HepG2 (cell line): ENCODE data around the gene AHSG. TPM values are rescaled to one million over a fixed set of nuclear protein-coding genes. Genes with fewer than 3 reads are reported as not detected.

Experiments used
- ARNTL ChIP-seq: sonication (generic); formaldehyde crosslinking; IDR thresholded peaks from 2 replicates; pipeline ENCODE4 v1.4.0; 2020; ENCODE audit warnings: mild to moderate bottlenecking, missing genetic modification reagents
- BORCS8-MEF2B ChIP-seq: sonication (generic); formaldehyde crosslinking; IDR thresholded peaks from 2 replicates; pipeline ENCODE4 v1.8.0; 2022; ENCODE audit warnings: mild to moderate bottlenecking, missing genetic modification reagents
- GATAD1 ChIP-seq: IDR thresholded peaks from 2 replicates; pipeline ENCODE4 v1.6.1; 2016; ENCODE audit warnings: missing genetic modification reagents, missing compliant biosample characterization
- HDAC2 ChIP-seq: sonication (generic); formaldehyde crosslinking; IDR thresholded peaks from 2 replicates; pipeline ENCODE4 v1.4.0; 2020; ENCODE audit warnings: missing genetic modification reagents
- HNF1B ChIP-seq: sonication (generic); formaldehyde crosslinking; IDR thresholded peaks from 2 replicates; pipeline ENCODE4 v1.5.1; 2020; ENCODE audit warnings: mild to moderate bottlenecking, moderate library complexity, missing genetic modification reagents
- STAG1 ChIP-seq: sonication (generic); formaldehyde crosslinking; IDR thresholded peaks from 2 replicates; pipeline ENCODE4 v1.4.0; 2020; ENCODE audit warnings: missing genetic modification reagents
- TERF1 ChIP-seq: sonication (generic); formaldehyde crosslinking; IDR thresholded peaks from 2 replicates; pipeline ENCODE4 v1.8.0; 2022; ENCODE audit warnings: mild to moderate bottlenecking, missing genetic modification reagents, moderate library complexity
- THYN1 ChIP-seq: sonication (generic); formaldehyde crosslinking; IDR thresholded peaks from 2 replicates; pipeline ENCODE4 v1.8.1; 2023; ENCODE audit warnings: low read depth, mild to moderate bottlenecking, moderate library complexity, missing genetic modification reagents, borderline replicate concordance
- WIZ ChIP-seq: sonication (generic); formaldehyde crosslinking; IDR thresholded peaks from 2 replicates; pipeline ENCODE4 v1.5.1; 2020; ENCODE audit warnings: mild to moderate bottlenecking, missing genetic modification reagents
- ZNF232 ChIP-seq: sonication (generic); formaldehyde crosslinking; IDR thresholded peaks from 2 replicates; pipeline ENCODE4 v1.4.0; 2020; ENCODE audit warnings: missing genetic modification reagents, borderline replicate concordance
- ZNF343 ChIP-seq: sonication (generic); formaldehyde crosslinking; IDR thresholded peaks from 2 replicates; pipeline ENCODE4 v1.4.0; 2020; ENCODE audit warnings: mild to moderate bottlenecking, missing genetic modification reagents
- ZNF362 ChIP-seq: sonication (generic); formaldehyde crosslinking; IDR thresholded peaks from 2 replicates; pipeline ENCODE4 v1.4.0; 2020; ENCODE audit warnings: missing genetic modification reagents, mild to moderate bottlenecking, borderline replicate concordance
- ZNF614 ChIP-seq: IDR thresholded peaks from 2 replicates; pipeline ENCODE4 v1.6.1; 2018; ENCODE audit warnings: missing biosample characterization, missing genetic modification reagents, inconsistent platforms, borderline replicate concordance
- ZSCAN9 ChIP-seq: IDR thresholded peaks from 2 replicates; pipeline ENCODE4 v1.6.1; 2016; ENCODE audit warnings: borderline replicate concordance
- polyA plus RNA-seq, 8 experiments: library from polyadenylated mRNA; depleted of rRNA in 3 of 8; stranded (reverse) in 7 of 8; unstranded in 1 of 8; fragments of >200 nt; fragmentation: Illumina TruSeq in 4 of 8; extraction: Trizol in 4 of 8; gene quantifications; 2 replicates each; pipeline versions ENCODE4 v1.2.1 to v1.2.3, GENCODE V29; 2011 to 2016; ENCODE audit warnings: low read depth in 4 of 8, missing spikeins in 1 of 8, mixed read lengths in 1 of 8; ENCODE audit not compliant: insufficient read depth in 1 of 8
- total RNA-seq, 5 experiments: library from RNA; depleted of rRNA; stranded (reverse); fragments of >200 nt; fragmentation: Illumina TruSeq; extraction: Trizol; gene quantifications; 2 replicates each; pipeline ENCODE4 v1.2.3, GENCODE V29; 2016; ENCODE audit warnings: low read depth in 1 of 5
- TF ChIP-seq, protein P1 (sequence below): sonication (generic); formaldehyde crosslinking; IDR thresholded peaks from 2 replicates; pipeline ENCODE4 v1.8.1; 2022; ENCODE audit warnings: mild to moderate bottlenecking, missing genetic modification reagents

Gene AHSG
- total and polyA plus RNA-seq, 2 of the 13 experiments (the other 11 are each of a cell fraction or from before 2014, with no cell fraction given), result 2,043 to 19,152 TPM

DNA sequence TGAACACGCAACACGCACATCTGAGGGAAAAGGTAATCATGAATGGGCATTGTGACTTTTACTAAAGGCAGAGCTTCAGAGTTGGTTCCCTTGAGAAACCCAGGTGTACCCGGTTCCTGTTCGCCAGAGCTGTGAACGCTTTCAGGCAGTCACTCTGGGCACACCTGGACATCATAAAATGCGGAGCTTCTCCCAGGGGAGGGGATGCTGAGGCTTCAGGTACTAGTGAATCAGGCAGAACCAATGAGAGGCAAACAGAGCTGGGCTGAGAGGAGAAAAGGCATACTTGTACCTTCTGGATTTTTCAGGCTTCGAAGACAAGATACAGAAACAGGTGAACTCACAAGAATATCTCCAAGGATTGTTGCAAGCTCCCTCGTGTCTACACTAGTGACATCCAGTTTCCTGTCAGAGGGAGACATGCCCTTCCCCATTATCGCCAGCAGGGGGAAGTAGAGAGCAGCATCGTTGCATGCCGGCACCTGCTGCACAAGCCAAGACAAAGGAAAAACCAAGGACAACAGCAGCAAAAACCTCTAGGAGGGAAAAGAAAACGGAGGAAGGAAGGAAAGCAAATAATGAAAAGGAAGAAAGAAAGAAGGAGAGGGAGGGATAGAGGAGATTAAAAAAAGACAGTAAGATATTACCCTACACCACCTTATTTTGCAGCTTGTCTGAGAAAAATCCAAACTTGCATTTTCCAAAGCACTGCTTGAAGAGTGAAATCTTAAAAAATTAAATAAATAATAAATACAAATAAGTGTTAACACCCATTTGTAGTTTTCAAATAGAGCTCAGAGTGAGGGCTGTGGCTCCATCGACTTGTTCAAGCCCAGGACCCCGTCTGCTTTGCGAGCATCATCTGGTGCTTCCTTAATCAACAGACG lies 2.0 kb downstream of the AHSG start (continued):
- peak; percentile 59; the same call in 1 of the 2 replicates for TF ChIP-seq BORCS8-MEF2B (CRISPR knock-in tag)
- TF ChIP-seq WIZ (CRISPR knock-in tag), result no peak; the same call in 1 of the 2 replicates
- peak; percentile 45; the same call in 1 of the 2 replicates for TF ChIP-seq ZNF362 (CRISPR knock-in tag)
- no peak for TF ChIP-seq TERF1 (CRISPR knock-in tag)
- TF ChIP-seq GATAD1, result 0 out of 2 replicates have a peak, but pooled peaks have one; percentile 39
- TF ChIP-seq STAG1 (CRISPR knock-in tag), result peak; percentile 65
- peak; percentile 14; the same call in 1 of the 2 replicates for TF ChIP-seq HDAC2 (CRISPR knock-in tag)
- no peak for TF ChIP-seq ZNF614
- TF ChIP-seq ZNF343 (CRISPR knock-in tag), result 0 out of 2 replicates have a peak, but pooled peaks have one; percentile 49
- 0 out of 2 replicates have a peak, but pooled peaks have one; percentile 32 for TF ChIP-seq ARNTL (CRISPR knock-in tag)
- TF ChIP-seq ZSCAN9 (CRISPR knock-in tag), result no peak; the same call in 1 of the 2 replicates
- TF ChIP-seq, protein P1, sequence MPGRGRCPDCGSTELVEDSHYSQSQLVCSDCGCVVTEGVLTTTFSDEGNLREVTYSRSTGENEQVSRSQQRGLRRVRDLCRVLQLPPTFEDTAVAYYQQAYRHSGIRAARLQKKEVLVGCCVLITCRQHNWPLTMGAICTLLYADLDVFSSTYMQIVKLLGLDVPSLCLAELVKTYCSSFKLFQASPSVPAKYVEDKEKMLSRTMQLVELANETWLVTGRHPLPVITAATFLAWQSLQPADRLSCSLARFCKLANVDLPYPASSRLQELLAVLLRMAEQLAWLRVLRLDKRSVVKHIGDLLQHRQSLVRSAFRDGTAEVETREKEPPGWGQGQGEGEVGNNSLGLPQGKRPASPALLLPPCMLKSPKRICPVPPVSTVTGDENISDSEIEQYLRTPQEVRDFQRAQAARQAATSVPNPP (CRISPR knock-in tag), result peak; percentile 82
- TF ChIP-seq ZNF232 (CRISPR knock-in tag), result no peak; the same call in 1 of the 2 replicates
- peak; percentile 77; the same call in 1 of the 2 replicates for TF ChIP-seq HNF1B
- TF ChIP-seq THYN1 (CRISPR knock-in tag), result no peak
